Vagina (tissue), 2 donors: ENCODE results near the gene PTPN9. TPM values are rescaled to one million over a fixed set of nuclear protein-coding genes. Genes with fewer than 3 reads are reported as not detected.
"Not testable (repeated sequence)": the region's sequence is repeated elsewhere in the genome, so short reads cannot be mapped to it uniquely, and the experiment has no call there.

ENCODE experiments used
- DNase-seq, 2 donors: peaks; one replicate each; pipeline ENCODE4 v3.0.0-alpha.2; 2017; ENCODE audit errors: extremely low spot score in 2 of 2
- H3K27ac ChIP-seq: fragments of 200-600 bp; sonication (generic); one replicate; pipeline ENCODE4 v1.5.1; 2019
- H3K27me3 ChIP-seq: fragments of 200-600 bp; sonication (generic); one replicate; pipeline ENCODE4 v1.5.1; 2019
- H3K36me3 ChIP-seq, 2 donors: fragments of 200-600 bp; sonication (generic); one replicate each; pipeline ENCODE4 v1.5.1; 2017 to 2019
- H3K4me1 ChIP-seq: fragments of 200-600 bp; sonication (generic); one replicate; pipeline ENCODE4 v1.5.1; 2019
- H3K4me3 ChIP-seq, 2 donors: fragments of 200-600 bp; sonication (generic); 1 replicate in 1 of 2; 2 replicates in 1 of 2; pipeline ENCODE4 v1.5.1; 2016 to 2019
- H3K9me3 ChIP-seq: fragments of 200-600 bp; sonication (generic); one replicate; pipeline ENCODE4 v1.5.1; 2019
- POLR2A ChIP-seq, 2 donors: fragments of 450-650 bp; IDR thresholded peaks; one replicate each; pipeline ENCODE4 v1.6.1; 2017; ENCODE audit warnings: antibody characterized with exemption in 2 of 2, mild to moderate bottlenecking in 2 of 2, moderate library complexity in 2 of 2
- POLR2AphosphoS5 ChIP-seq, 2 donors: sonication (generic); formaldehyde crosslinking; IDR thresholded peaks; one replicate each; pipeline ENCODE4 v1.9.0; 2017; ENCODE audit warnings: antibody characterized with exemption in 2 of 2, mild to moderate bottlenecking in 2 of 2, low read depth in 1 of 2; ENCODE audit not compliant: insufficient read depth in 1 of 2
- intact Hi-C: fragments of 100-400 bp; cut with DNase I; formaldehyde crosslinking; loops from one replicate; pipeline ENCODE4 v1.15.1; 2023
- total RNA-seq: library from RNA; depleted of rRNA; stranded (reverse); fragments of >200 nt; gene quantifications from one replicate; pipeline ENCODE4 v1.2.3, GENCODE V29; 2016
- TF ChIP-seq, protein P1 (sequence below), 3 experiments: fragments of 450-650 bp in 2 of 3; fragments of 200-600 bp in 1 of 3; sonication (generic) in 1 of 3; IDR thresholded peaks; one replicate each; pipeline ENCODE4 v1.5.1; 2017 to 2019; ENCODE audit warnings: antibody characterized with exemption in 3 of 3, mild to moderate bottlenecking in 2 of 3, moderate library complexity in 2 of 3

The PTPN9 gene
- total RNA-seq, 1 donor from 2014 or later: 18.2 TPM

DNA sequence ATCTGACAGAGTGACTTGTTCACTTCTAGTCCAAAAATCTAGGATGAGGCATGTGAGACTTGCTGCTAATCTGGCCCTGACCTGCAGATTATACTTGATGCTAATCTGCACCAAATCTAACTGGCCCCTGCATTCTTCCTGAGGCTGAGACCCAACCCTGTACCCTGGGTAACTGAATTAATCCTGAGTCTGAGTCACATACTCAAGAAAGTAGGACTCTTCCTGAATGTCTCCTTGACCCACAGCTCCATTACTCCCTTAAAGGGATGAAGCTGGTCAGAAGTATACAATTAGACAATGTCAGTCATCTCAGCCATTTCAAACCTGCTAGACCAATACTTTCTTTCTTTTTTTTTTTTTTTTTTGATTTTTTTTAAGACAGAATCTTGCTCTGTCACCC lies 25.5 kb downstream of the PTPN9 start:
- Histone ChIP-seq H3K27me3 (no peaks in the 10 kb centered on the region), H3K4me1 (peaks cover 24% of the 10 kb centered on the region), H3K4me3 (no peak overlapping the region), H3K27ac (no peak overlapping the region), H3K36me3 (no peaks in the 10 kb centered on the region), H3K9me3 (no peaks in the 10 kb centered on the region)
- intact Hi-C loops: no loop called here
- DNase-seq: no peak
- TF ChIP-seq, protein P1, sequence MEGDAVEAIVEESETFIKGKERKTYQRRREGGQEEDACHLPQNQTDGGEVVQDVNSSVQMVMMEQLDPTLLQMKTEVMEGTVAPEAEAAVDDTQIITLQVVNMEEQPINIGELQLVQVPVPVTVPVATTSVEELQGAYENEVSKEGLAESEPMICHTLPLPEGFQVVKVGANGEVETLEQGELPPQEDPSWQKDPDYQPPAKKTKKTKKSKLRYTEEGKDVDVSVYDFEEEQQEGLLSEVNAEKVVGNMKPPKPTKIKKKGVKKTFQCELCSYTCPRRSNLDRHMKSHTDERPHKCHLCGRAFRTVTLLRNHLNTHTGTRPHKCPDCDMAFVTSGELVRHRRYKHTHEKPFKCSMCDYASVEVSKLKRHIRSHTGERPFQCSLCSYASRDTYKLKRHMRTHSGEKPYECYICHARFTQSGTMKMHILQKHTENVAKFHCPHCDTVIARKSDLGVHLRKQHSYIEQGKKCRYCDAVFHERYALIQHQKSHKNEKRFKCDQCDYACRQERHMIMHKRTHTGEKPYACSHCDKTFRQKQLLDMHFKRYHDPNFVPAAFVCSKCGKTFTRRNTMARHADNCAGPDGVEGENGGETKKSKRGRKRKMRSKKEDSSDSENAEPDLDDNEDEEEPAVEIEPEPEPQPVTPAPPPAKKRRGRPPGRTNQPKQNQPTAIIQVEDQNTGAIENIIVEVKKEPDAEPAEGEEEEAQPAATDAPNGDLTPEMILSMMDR (IDR thresholded peaks at IDR 0.05): no peak
- TF ChIP-seq POLR2A (IDR thresholded peaks at IDR 0.05) (no peak), POLR2AphosphoS5 (IDR thresholded peaks at IDR 0.05; ENCODE audit: insufficient read depth in 1 of 2, low read depth in 1 of 2) (no peak)

DNA sequence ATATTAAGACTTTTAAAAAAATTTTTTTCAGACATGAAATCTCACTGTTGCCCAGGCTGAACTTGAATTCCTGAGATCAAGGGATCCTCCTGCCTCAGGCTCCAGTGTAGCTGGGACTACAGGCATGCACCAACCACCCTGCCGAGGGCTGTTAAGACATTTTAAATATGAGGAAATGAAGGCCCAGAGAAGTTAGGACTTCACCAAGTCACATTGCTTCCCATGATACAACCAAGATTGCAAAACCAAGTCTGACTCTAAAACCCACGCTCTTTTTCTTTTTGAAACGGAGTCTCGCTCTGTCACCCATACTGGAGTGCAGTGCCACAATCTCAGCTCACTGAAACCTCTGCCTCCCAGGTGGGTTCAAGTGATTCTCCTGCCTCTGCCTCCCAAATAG lies 28.0 kb downstream of the PTPN9 start:
- intact Hi-C loops: no loop called here
- no peak overlapping the region for H3K27ac ChIP-seq
- TF ChIP-seq, protein P1 (IDR thresholded peaks at IDR 0.05): no peak
- no peak for TF ChIP-seq POLR2A (IDR thresholded peaks at IDR 0.05)
- TF ChIP-seq POLR2AphosphoS5 (IDR thresholded peaks at IDR 0.05; ENCODE audit: insufficient read depth in 1 of 2, low read depth in 1 of 2): no peak

DNA sequence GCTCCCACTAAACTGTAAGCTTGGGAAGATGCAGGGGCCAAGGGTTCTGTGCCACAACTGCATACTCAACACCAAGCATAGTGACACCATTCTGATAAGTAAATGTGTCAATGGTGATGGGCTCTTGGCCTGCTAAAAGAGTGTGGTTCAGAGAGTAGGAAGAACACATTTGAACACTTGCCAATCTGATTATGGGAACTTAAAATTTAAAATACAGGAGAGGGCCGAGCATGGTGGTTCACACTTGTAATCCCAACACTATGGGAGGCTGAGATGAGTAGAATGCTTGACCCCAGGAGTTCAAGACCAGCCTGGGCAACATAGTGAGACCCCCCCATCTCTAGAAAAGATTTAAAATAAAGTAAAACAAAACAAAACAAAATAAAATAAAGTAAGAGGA lies 34.1 kb downstream of the PTPN9 start:
- no peak for DNase-seq
- intact Hi-C loops: no loop called here

More for the DNA sequence above, 28.0 kb downstream of the PTPN9 start:
- no peaks in the 10 kb centered on the region for H3K36me3 ChIP-seq
- DNase-seq: no peak
- no peaks in the 10 kb centered on the region for H3K27me3 ChIP-seq
- H3K9me3 ChIP-seq: no peaks in the 10 kb centered on the region
- H3K4me3 ChIP-seq: no peak overlapping the region
- peaks cover 24% of the 10 kb centered on the region for H3K4me1 ChIP-seq

DNA sequence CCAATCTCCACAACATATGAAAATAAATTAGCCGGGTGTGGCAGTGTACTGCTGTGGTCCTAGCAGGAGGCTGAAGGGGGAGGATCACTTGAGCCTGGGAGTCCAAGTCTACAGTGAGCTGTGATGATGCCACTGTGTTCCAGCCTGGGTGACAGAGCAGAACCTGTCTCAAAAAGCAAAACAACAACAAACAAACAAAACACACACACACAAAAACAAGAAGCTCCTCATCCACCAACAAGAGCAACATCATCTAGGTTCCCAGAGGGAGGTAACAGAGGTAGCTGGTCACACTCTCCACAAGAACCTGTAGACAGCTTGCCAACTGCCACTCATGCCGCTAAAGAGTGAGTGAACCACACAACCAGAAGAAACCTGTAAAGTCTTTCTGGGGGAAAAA lies 34.8 kb downstream of the PTPN9 start:
- H3K4me1 ChIP-seq: peaks cover 32% of the 10 kb centered on the region
- no peak overlapping the region for H3K27ac ChIP-seq
- TF ChIP-seq POLR2A (IDR thresholded peaks at IDR 0.05) (no peak), POLR2AphosphoS5 (IDR thresholded peaks at IDR 0.05; ENCODE audit: insufficient read depth in 1 of 2, low read depth in 1 of 2) (no peak)
- TF ChIP-seq, protein P1 (IDR thresholded peaks at IDR 0.05): no peak
- H3K27me3 ChIP-seq: no peaks in the 10 kb centered on the region
- H3K36me3 ChIP-seq: no peaks in the 10 kb centered on the region
- no peak for DNase-seq
- no peaks in the 10 kb centered on the region for H3K9me3 ChIP-seq
- H3K4me3 ChIP-seq: no peak overlapping the region
- intact Hi-C loops: no loop called here

More for the DNA sequence above, 34.1 kb downstream of the PTPN9 start:
- H3K9me3 ChIP-seq: no peaks in the 10 kb centered on the region
- H3K4me3 ChIP-seq: no peak overlapping the region
- no peak for TF ChIP-seq POLR2A (IDR thresholded peaks at IDR 0.05)
- no peak for TF ChIP-seq POLR2AphosphoS5 (IDR thresholded peaks at IDR 0.05; ENCODE audit: insufficient read depth in 1 of 2, low read depth in 1 of 2)
- TF ChIP-seq, protein P1 (IDR thresholded peaks at IDR 0.05): no peak
- no peak overlapping the region for H3K27ac ChIP-seq
- H3K27me3 ChIP-seq: no peaks in the 10 kb centered on the region
- H3K4me1 ChIP-seq: peaks cover 32% of the 10 kb centered on the region
- H3K36me3 ChIP-seq: no peaks in the 10 kb centered on the region

DNA sequence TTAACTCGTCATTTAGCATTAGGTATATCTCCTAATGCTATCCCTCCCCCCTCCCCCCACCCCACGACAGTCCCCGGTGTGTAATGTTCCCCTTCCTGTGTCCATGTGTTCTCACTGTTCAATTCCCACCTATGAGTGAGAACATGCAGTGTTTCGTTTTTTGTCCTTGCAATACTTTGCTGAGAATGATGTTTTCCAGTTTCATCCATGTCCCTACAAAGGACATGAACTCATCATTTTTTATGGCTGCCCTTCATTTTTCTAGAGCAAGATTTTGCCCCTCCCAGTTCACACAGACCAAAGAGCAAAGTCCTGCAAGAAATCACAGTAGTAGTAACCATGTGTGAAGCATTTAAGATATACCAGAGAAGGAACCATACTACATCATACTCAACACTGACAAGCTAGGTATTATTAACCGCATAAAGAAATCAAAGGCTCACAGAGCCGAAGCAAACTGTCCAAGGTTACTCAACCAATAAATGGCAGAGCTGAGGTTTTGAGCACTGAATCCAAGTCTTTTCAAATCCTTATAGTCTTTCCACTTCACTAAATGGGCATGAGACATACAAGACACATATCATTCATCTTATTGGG lies 36.1 kb downstream of the PTPN9 start:
- DNase-seq, H3K36me3 ChIP-seq, H3K9me3 ChIP-seq, H3K27ac ChIP-seq, intact Hi-C loops, H3K4me3 ChIP-seq, H3K27me3 ChIP-seq: not testable (repeated sequence)
- peaks cover 32% of the 10 kb centered on the region for H3K4me1 ChIP-seq
